A549 (cell line): Measurements from ENCODE around the gene SYNE4. TPM values are rescaled to one million over a fixed set of nuclear protein-coding genes. Genes with fewer than 3 reads are reported as not detected.

Source experiments
- BCL3 ChIP-seq: fragments of >200 bp; sonication (Bioruptor Twin); formaldehyde crosslinking; IDR thresholded peaks from 3 replicates; pipeline ENCODE4 v1.6.1; 2016
- CBX2 ChIP-seq: fragments of 200-600 bp; sonication (generic); IDR thresholded peaks from 2 replicates; pipeline ENCODE4 v1.6.1; 2016; ENCODE audit warnings: low read depth, mild to moderate bottlenecking, borderline replicate concordance
- CBX8 ChIP-seq: fragments of 200-600 bp; sonication (generic); IDR thresholded peaks from 2 replicates; pipeline ENCODE4 v1.6.1; 2016
- CHD4 ChIP-seq: fragments of 200-600 bp; sonication (generic); IDR thresholded peaks from 2 replicates; pipeline ENCODE4 v1.6.1; 2016; ENCODE audit warnings: antibody characterized with exemption, mild to moderate bottlenecking, borderline replicate concordance
- EHMT2 ChIP-seq: fragments of 200-600 bp; sonication (generic); IDR thresholded peaks from 2 replicates; pipeline ENCODE4 v1.6.1; 2016; ENCODE audit warnings: antibody characterized with exemption, low read depth, mild to moderate bottlenecking, moderate library complexity
- ELK1 ChIP-seq: fragments of 150-350 bp; IDR thresholded peaks from 2 replicates; pipeline ENCODE4 v1.6.1; 2014; ENCODE audit warnings: low read depth, mild to moderate bottlenecking, low read length
- ESRRA ChIP-seq: fragments of 150-350 bp; IDR thresholded peaks from 2 replicates; pipeline ENCODE4 v1.6.1; 2014; ENCODE audit warnings: mild to moderate bottlenecking, low read length, borderline replicate concordance
- FOSB ChIP-seq: fragments of 250-450 bp; sonication (Bioruptor Pico); IDR thresholded peaks from 2 replicates; pipeline ENCODE4 v1.5.0; 2020; ENCODE audit warnings: mild to moderate bottlenecking, moderate library complexity
- FOXS1 ChIP-seq: fragments of 250-450 bp; sonication (Bioruptor Pico); IDR thresholded peaks from 2 replicates; pipeline ENCODE4 v1.5.0; 2020; ENCODE audit warnings: mild to moderate bottlenecking, moderate library complexity
- GATA3 ChIP-seq: IDR thresholded peaks from 2 replicates; pipeline ENCODE4 v1.6.1; 2012; ENCODE audit warnings: borderline replicate concordance
- HEYL ChIP-seq: fragments of 250-450 bp; sonication (Bioruptor Pico); IDR thresholded peaks from 2 replicates; pipeline ENCODE4 v1.8.0; 2021; ENCODE audit warnings: mild to moderate bottlenecking, moderate library complexity
- HOXA7 ChIP-seq: fragments of 250-450 bp; sonication (Bioruptor Pico); IDR thresholded peaks from 2 replicates; pipeline ENCODE4 v1.5.0; 2020; ENCODE audit warnings: mild to moderate bottlenecking, moderate library complexity
- HOXB13 ChIP-seq: fragments of 250-450 bp; sonication (Bioruptor Pico); IDR thresholded peaks from 2 replicates; pipeline ENCODE4 v1.5.0; 2020; ENCODE audit warnings: low read depth, mild to moderate bottlenecking, moderate library complexity
- JUNB ChIP-seq: fragments of >200 bp; sonication (Bioruptor Twin); formaldehyde crosslinking; IDR thresholded peaks from 2 replicates; pipeline ENCODE4 v1.6.1; 2016
- KDM1A ChIP-seq: fragments of 200-600 bp; sonication (generic); IDR thresholded peaks from 2 replicates; pipeline ENCODE4 v1.6.1; 2016; ENCODE audit warnings: low read depth, mild to moderate bottlenecking
- KDM5A ChIP-seq: fragments of 200-600 bp; sonication (generic); IDR thresholded peaks from 2 replicates; pipeline ENCODE4 v1.6.1; 2016; ENCODE audit warnings: antibody characterized with exemption, mild to moderate bottlenecking
- MAFK ChIP-seq: fragments of 450-650 bp; IDR thresholded peaks from 2 replicates; pipeline ENCODE4 v1.6.1; 2014; ENCODE audit not compliant: partially characterized antibody
- MAZ ChIP-seq: fragments of 150-350 bp; IDR thresholded peaks from 2 replicates; pipeline ENCODE4 v1.6.1; 2014; ENCODE audit warnings: antibody characterized with exemption, low read depth, low read length, borderline replicate concordance
- MYC ChIP-seq: IDR thresholded peaks from 2 replicates; pipeline ENCODE4 v1.6.1; 2012; ENCODE audit warnings: mild to moderate bottlenecking, inconsistent platforms, low read length, improper control_type of control experiment, borderline replicate concordance
- NPAS2 ChIP-seq: fragments of 250-450 bp; sonication (Bioruptor Pico); IDR thresholded peaks from 2 replicates; pipeline ENCODE4 v1.8.0; 2022; ENCODE audit warnings: mild to moderate bottlenecking, moderate library complexity, borderline replicate concordance
- NR3C1 ChIP-seq: fragments of >200 bp; sonication (Bioruptor Twin); formaldehyde crosslinking; IDR thresholded peaks from 3 replicates; pipeline ENCODE4 v1.6.1; 2017
- POLR2A ChIP-seq: IDR thresholded peaks from 2 replicates; pipeline ENCODE4 v1.6.1; 2012; ENCODE audit warnings: mild to moderate bottlenecking, low read length
- RAD21 ChIP-seq, 2 experiments: fragments of >200 bp in 1 of 2; sonication (Bioruptor Twin) in 1 of 2; formaldehyde crosslinking in 1 of 2; IDR thresholded peaks in 1 of 2; conservative IDR thresholded peaks in 1 of 2; 2 replicates in 1 of 2; 3 replicates in 1 of 2; pipeline ENCODE4 v1.6.1; 2012 to 2018; ENCODE audit warnings: inconsistent platforms in 1 of 2
- REST ChIP-seq: fragments of 200-600 bp; sonication (generic); IDR thresholded peaks from 2 replicates; pipeline ENCODE4 v1.6.1; 2016; ENCODE audit warnings: antibody characterized with exemption, mild to moderate bottlenecking, moderate library complexity
- RFX5 ChIP-seq: fragments of 450-650 bp; IDR thresholded peaks from 2 replicates; pipeline ENCODE4 v1.7.1; 2014; ENCODE audit warnings: antibody characterized with exemption, mild to moderate bottlenecking, moderate library complexity
- RNF2 ChIP-seq: fragments of 200-600 bp; sonication (generic); IDR thresholded peaks from 2 replicates; pipeline ENCODE4 v1.6.1; 2016; ENCODE audit warnings: low read depth, mild to moderate bottlenecking, antibody characterized with exemption, moderate library complexity, borderline replicate concordance
- SMC3 ChIP-seq: fragments of >200 bp; sonication (Bioruptor Twin); formaldehyde crosslinking; IDR thresholded peaks from 3 replicates; pipeline ENCODE4 v1.6.1; 2018; ENCODE audit warnings: inconsistent platforms
- SREBF2 ChIP-seq: fragments of 450-650 bp; IDR thresholded peaks from 2 replicates; pipeline ENCODE4 v1.6.1; 2014; ENCODE audit warnings: mild to moderate bottlenecking, moderate library complexity
- TP53 ChIP-seq: fragments of 250-450 bp; sonication (Bioruptor Pico); IDR thresholded peaks from 2 replicates; pipeline ENCODE4 v1.5.0; 2021; ENCODE audit warnings: mild to moderate bottlenecking, moderate library complexity
- ZC3H11A ChIP-seq: fragments of 450-650 bp; IDR thresholded peaks from 2 replicates; pipeline ENCODE4 v1.6.1; 2014; ENCODE audit warnings: antibody characterized with exemption, mild to moderate bottlenecking
- ZNF302 ChIP-seq: fragments of 250-450 bp; sonication (Bioruptor Pico); IDR thresholded peaks from 2 replicates; pipeline ENCODE4 v1.9.0; 2021; ENCODE audit warnings: inconsistent platforms, mild to moderate bottlenecking, moderate library complexity
- polyA plus RNA-seq, 4 experiments: library from polyadenylated mRNA; depleted of rRNA in 3 of 4; stranded (reverse); fragments of >200 nt; fragmentation: RNase III in 1 of 4; extraction: RNeasy Plus Mini Kit Qiagen cat#74134 plus additional on column Dnase treatment in 1 of 4; gene quantifications; 2 replicates in 3 of 4; 3 replicates in 1 of 4; pipeline ENCODE4 v1.2.3, GENCODE V29; 2011 to 2017
- TF ChIP-seq, protein P1 (sequence below): fragments of 450-650 bp; IDR thresholded peaks from 2 replicates; pipeline ENCODE4 v1.6.1; 2014; ENCODE audit warnings: antibody characterized with exemption
- TF ChIP-seq, protein P2 (sequence below): IDR thresholded peaks from 2 replicates; pipeline ENCODE4 v1.6.1; 2012

The SYNE4 gene
- polyA plus RNA-seq, 2 of the 4 experiments (the other 2 are of a cell fraction), result 0.37 to 0.56 TPM

DNA sequence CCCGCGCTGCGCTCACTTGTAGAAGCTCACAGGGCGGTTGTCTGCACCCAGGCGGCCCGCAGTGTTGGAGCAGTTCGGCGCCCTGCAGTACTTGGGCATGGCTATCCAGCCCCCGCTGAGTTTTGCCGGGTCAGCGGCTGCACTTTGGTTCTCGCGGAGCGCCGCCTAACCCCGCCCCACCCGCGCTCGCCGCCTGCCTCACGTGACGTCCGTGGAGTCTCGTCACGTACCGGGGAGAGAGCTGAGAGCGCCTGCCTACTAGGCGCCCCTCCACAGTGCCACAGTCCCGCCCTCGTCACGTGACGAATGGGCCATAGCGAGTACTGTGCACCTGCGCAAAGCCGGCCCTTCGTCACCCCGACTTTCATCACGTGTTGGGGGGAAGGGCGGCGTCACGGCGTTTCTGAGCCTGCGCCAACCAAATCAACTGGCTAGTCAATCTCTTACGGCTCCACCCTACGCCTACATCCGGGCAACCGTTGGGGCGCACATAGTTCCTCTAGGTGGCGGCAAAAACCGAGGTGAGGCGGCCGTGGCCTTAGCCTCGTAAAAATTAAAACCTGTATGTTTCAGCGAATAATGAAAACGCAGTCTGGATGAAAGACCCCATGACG, 45.6 kb upstream of the SYNE4 start, which contains the start of gene THAP8 (continued):
- TF ChIP-seq KDM1A (no peak), CBX2 (no peak), GATA3 (no peak), TP53 (CRISPR knock-in tag) (peak; percentile 60; the same call in 1 of the 2 replicates), HEYL (CRISPR knock-in tag) (no peak), REST (no peak), NR3C1 (no peak), EHMT2 (no peak), MAFK (peak; percentile 91), CBX8 (no peak), SMC3 (peak; percentile 22; the same call in 1 of the 3 replicates), RAD21 (conservative IDR thresholded peaks at IDR 0.05 in 1 of 2, IDR thresholded peaks at IDR 0.05 in 1 of 2) (peak in 1 of 2 experiments; percentile 17; a peak in 2 of 5 replicates), ZC3H11A (no peak), ZNF302 (CRISPR knock-in tag) (no peak), SREBF2 (no peak), MAZ (no peak), MYC (peak; percentile 77), BCL3 (peak; percentile 91; the same call in 2 of the 3 replicates), RNF2 (no peak), JUNB (no peak), ESRRA (no peak), NPAS2 (peak; percentile 98), CHD4 (no peak), FOXS1 (CRISPR knock-in tag) (no peak), KDM5A (no peak), HOXA7 (CRISPR knock-in tag) (no peak), FOSB (no peak), HOXB13 (CRISPR knock-in tag) (no peak), POLR2A (peak; percentile 93), ELK1 (no peak), RFX5 (no peak; the same call in none of the 2 replicates)
- TF ChIP-seq, protein P1, sequence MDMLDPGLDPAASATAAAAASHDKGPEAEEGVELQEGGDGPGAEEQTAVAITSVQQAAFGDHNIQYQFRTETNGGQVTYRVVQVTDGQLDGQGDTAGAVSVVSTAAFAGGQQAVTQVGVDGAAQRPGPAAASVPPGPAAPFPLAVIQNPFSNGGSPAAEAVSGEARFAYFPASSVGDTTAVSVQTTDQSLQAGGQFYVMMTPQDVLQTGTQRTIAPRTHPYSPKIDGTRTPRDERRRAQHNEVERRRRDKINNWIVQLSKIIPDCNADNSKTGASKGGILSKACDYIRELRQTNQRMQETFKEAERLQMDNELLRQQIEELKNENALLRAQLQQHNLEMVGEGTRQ, result peak; percentile 100
- TF ChIP-seq, protein P2, sequence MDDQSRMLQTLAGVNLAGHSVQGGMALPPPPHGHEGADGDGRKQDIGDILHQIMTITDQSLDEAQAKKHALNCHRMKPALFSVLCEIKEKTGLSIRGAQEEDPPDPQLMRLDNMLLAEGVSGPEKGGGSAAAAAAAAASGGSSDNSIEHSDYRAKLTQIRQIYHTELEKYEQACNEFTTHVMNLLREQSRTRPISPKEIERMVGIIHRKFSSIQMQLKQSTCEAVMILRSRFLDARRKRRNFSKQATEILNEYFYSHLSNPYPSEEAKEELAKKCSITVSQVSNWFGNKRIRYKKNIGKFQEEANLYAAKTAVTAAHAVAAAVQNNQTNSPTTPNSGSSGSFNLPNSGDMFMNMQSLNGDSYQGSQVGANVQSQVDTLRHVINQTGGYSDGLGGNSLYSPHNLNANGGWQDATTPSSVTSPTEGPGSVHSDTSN, result no peak; the same call in 1 of the 2 replicates
